ENCODE measurements around the gene FZD1. TPM values are rescaled to one million over a fixed set of nuclear protein-coding genes. Genes with fewer than 3 reads are reported as not detected.

Gene FZD1
- total and polyA plus RNA-seq, 2 of the 8 experiments (the other 6 are each of a cell fraction or from before 2014, with no cell fraction given): 0.62 to 0.91 TPM

GRCh38 chr7:91267171-91267955 lies 3.1 kb downstream of the FZD1 start (continued):
- TF ChIP-seq CBX5 (IDR thresholded peaks at IDR 0.05; ENCODE audit: low read depth, low read length): no peak
- no peak for TF ChIP-seq SIX5 (IDR thresholded peaks at IDR 0.05; ENCODE audit: low read depth, low read length)
- no peak for TF ChIP-seq USF2 (IDR thresholded peaks at IDR 0.05; ENCODE audit: low read length)
- peak; percentile 79 for TF ChIP-seq RNF2 (IDR thresholded peaks at IDR 0.05; ENCODE audit: borderline replicate concordance, low read depth, low read length, missing control alignments, poor library complexity, severe bottlenecking)
- TF ChIP-seq CTBP2 (IDR thresholded peaks at IDR 0.05; ENCODE audit: borderline replicate concordance, insufficient read depth, insufficient read length, low read length): peak; percentile 69
